Smooth muscle cell (in vitro differentiated cells): ENCODE data around the gene CAMKMT. TPM values are rescaled to one million over a fixed set of nuclear protein-coding genes. Genes with fewer than 3 reads are reported as not detected.

ENCODE experiments used
- DNase-seq: peaks from one replicate; lab custom pipeline; 2025; ENCODE audit not compliant: unreplicated experiment; lab: John Stamatoyannopoulos, UW
- H2AFZ ChIP-seq: fragments of 200-600 bp; sonication (generic); 2 replicates; pipeline ENCODE4 v1.6.0; 2016; ENCODE audit warnings: antibody characterized with exemption, low read depth, mild to moderate bottlenecking
- H3F3A ChIP-seq: fragments of 200-600 bp; sonication (generic); 2 replicates; pipeline ENCODE4 v1.6.0; 2017; ENCODE audit warnings: antibody characterized with exemption, low read depth
- H3K27ac ChIP-seq: fragments of 200-600 bp; sonication (generic); 2 replicates; pipeline ENCODE4 v1.5.1; 2016; ENCODE audit warnings: low read depth, mild to moderate bottlenecking
- H3K27me3 ChIP-seq: fragments of 200-600 bp; sonication (generic); 2 replicates; pipeline ENCODE4 v1.6.1; 2016; ENCODE audit warnings: low read depth, mild to moderate bottlenecking
- H3K36me3 ChIP-seq: fragments of 200-600 bp; sonication (generic); 2 replicates; pipeline ENCODE4 v1.5.1; 2016; ENCODE audit warnings: low read depth
- H3K4me1 ChIP-seq: fragments of 200-600 bp; sonication (generic); 2 replicates; pipeline ENCODE4 v1.5.1; 2016; ENCODE audit warnings: low read depth
- H3K4me2 ChIP-seq: fragments of 200-600 bp; sonication (generic); 2 replicates; pipeline ENCODE4 v1.6.0; 2016; ENCODE audit warnings: mild to moderate bottlenecking
- H3K4me3 ChIP-seq: fragments of 200-600 bp; sonication (generic); 2 replicates; pipeline ENCODE4 v1.5.1; 2016; ENCODE audit warnings: mild to moderate bottlenecking
- H3K79me2 ChIP-seq: fragments of 200-600 bp; sonication (generic); 2 replicates; pipeline ENCODE4 v1.6.0; 2016; ENCODE audit warnings: low read depth, mild to moderate bottlenecking
- H3K9ac ChIP-seq: fragments of 200-600 bp; sonication (generic); 2 replicates; pipeline ENCODE4 v1.6.0; 2016; ENCODE audit warnings: low read depth
- H3K9me3 ChIP-seq: fragments of 200-600 bp; sonication (generic); replicated peaks from 2 replicates; pipeline ENCODE4 v1.5.1; 2016; ENCODE audit warnings: low read depth
- H4K20me1 ChIP-seq: fragments of 200-600 bp; sonication (generic); 2 replicates; pipeline ENCODE4 v1.6.0; 2016; ENCODE audit warnings: low read depth
- WGBS: methylation state at CpG from one replicate; pipeline ENCODE4 v1.1.7; 2016; ENCODE audit warnings: low lambda C conversion rate; 5-methylcytosine and 5-hydroxymethylcytosine counted together
- polyA plus RNA-seq: library from polyadenylated mRNA; unstranded; fragments of >200 nt; fragmentation: Nextera tagmentation; extraction: Ambion mirVana; gene quantifications from 2 replicates; pipeline ENCODE4 v1.2.1, GENCODE V29; 2016
- total RNA-seq: library from RNA; depleted of rRNA; stranded (reverse); fragments of >200 nt; gene quantifications from 2 replicates; pipeline ENCODE4 v1.2.3, GENCODE V29; 2014
- TF ChIP-seq, protein P1 (sequence below): fragments of 200-600 bp; sonication (generic); IDR thresholded peaks from 2 replicates; pipeline ENCODE4 v1.5.1; 2017; ENCODE audit warnings: borderline replicate concordance, mild to moderate bottlenecking, antibody characterized with exemption; ENCODE audit not compliant: insufficient read depth, poor library complexity, severe bottlenecking

CAMKMT gene
- total and polyA plus RNA-seq, 2 experiments from 2014 or later, result 7.2 to 7.6 TPM

DNA sequence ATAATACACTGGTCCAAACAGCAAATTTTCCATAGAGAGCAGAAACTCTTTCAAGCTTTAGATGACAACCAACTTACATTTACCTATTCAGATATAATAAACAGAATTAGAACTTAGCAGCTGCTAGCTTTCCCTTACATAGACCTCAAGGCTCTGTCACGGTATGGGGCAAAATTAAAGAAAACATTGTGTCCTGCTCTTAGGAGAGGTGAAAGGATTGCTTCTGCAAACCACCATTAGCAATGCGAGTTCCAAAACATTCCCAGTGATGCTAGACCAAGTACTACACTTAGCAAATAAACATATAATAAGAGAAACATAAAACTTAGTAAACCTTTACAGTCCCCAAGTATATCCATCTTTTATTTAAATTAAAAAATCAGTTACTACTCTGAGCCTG lies 183.3 kb downstream of the CAMKMT start:
- WGBS, result 69% methylated on average over 2 of the region's 2 CpGs
- Histone ChIP-seq H3K79me2 (no peaks in the 10 kb centered on the region), H3K4me2 (no peak overlapping the region), H3K9me3 (no peaks in the 10 kb centered on the region), H3K4me3 (no peak overlapping the region), H3F3A (no peaks in the 10 kb centered on the region), H2AFZ (no peak overlapping the region), H3K4me1 (peaks cover 53% of the 10 kb centered on the region), H3K27ac (no peak overlapping the region), H3K9ac (no peak overlapping the region), H4K20me1 (no peaks in the 10 kb centered on the region), H3K27me3 (no peaks in the 10 kb centered on the region), H3K36me3 (no peaks in the 10 kb centered on the region)
- DNase-seq, result no peak
- TF ChIP-seq, protein P1, sequence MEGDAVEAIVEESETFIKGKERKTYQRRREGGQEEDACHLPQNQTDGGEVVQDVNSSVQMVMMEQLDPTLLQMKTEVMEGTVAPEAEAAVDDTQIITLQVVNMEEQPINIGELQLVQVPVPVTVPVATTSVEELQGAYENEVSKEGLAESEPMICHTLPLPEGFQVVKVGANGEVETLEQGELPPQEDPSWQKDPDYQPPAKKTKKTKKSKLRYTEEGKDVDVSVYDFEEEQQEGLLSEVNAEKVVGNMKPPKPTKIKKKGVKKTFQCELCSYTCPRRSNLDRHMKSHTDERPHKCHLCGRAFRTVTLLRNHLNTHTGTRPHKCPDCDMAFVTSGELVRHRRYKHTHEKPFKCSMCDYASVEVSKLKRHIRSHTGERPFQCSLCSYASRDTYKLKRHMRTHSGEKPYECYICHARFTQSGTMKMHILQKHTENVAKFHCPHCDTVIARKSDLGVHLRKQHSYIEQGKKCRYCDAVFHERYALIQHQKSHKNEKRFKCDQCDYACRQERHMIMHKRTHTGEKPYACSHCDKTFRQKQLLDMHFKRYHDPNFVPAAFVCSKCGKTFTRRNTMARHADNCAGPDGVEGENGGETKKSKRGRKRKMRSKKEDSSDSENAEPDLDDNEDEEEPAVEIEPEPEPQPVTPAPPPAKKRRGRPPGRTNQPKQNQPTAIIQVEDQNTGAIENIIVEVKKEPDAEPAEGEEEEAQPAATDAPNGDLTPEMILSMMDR, result no peak

DNA sequence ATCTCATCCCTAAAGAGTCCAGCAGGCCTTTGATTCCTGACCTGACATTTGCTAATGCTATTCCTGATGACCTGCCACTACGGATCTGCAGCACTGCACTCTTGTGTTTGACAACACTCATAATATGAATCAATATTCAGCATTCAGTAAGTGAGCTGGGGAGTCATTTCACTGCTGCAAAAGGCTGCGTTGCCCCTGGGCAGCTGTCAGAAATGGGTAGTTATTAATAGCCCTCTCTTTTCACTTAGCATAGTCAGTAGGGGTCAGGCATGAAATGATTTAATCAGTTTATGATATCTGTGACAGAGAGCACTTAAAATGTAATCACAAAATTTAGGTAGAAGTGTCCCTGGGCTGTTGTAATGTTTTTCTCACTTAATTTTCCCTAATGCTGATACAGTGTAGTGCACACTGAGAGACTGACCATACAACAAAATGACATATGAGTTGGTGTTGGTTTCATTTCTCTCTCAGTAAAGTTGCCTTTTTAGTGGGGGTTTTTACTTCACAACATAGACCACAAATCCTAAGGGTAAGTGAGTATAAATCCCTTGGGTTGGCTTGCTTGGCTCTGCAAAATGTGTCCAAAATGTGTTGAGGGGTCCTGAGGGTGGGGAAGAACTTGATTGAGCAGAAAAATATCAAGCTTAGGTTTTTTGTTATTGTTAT lies 184.8 kb downstream of the CAMKMT start:
- Histone ChIP-seq H3K9me3 (no peaks in the 10 kb centered on the region), H3K9ac (no peak overlapping the region), H4K20me1 (no peaks in the 10 kb centered on the region), H3K27ac (no peak overlapping the region), H2AFZ (no peak overlapping the region), H3K27me3 (no peaks in the 10 kb centered on the region), H3F3A (no peaks in the 10 kb centered on the region), H3K4me1 (peaks cover 53% of the 10 kb centered on the region), H3K79me2 (no peaks in the 10 kb centered on the region), H3K36me3 (no peaks in the 10 kb centered on the region), H3K4me2 (no peak overlapping the region), H3K4me3 (no peak overlapping the region)
- DNase-seq, result no peak
- TF ChIP-seq, protein P1, result no peak
- WGBS, result 80% methylated on average over 2 of the region's 2 CpGs

DNA sequence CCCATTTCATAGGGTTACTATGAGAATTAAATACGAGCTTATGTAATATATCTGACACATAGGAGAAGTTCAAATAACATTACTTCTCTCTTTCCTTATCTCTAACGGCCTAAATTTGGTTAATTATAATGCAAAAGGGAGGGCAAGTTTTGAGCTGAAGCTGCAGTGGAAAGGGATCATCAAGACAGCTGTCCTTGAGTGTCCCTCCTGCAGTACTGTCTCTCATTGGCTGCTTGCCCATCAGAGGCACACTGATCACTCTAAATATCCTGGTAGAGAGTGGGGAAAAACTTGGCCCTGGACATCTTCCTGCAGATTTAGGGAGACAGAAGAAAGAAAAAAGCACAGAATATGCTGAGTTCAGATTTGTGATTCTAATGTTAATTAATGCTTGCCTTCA lies 186.0 kb downstream of the CAMKMT start:
- Histone ChIP-seq H3K4me3 (no peak overlapping the region), H3K79me2 (no peaks in the 10 kb centered on the region), H3K9ac (no peak overlapping the region), H2AFZ (no peak overlapping the region), H3K27me3 (no peaks in the 10 kb centered on the region), H3K9me3 (no peaks in the 10 kb centered on the region), H3K4me2 (no peak overlapping the region), H3K27ac (no peak overlapping the region), H4K20me1 (no peaks in the 10 kb centered on the region), H3F3A (no peaks in the 10 kb centered on the region), H3K36me3 (no peaks in the 10 kb centered on the region), H3K4me1 (peaks cover 49% of the 10 kb centered on the region)
- 80% methylated on average over 2 of the region's 2 CpGs for WGBS
- TF ChIP-seq, protein P1, result no peak
- no peak for DNase-seq
